GM21619 (cell line): ENCODE data around the gene ATP6V0E2.
A peak's percentile ranks its signal among the peaks of the same experiment; 100 is the strongest.
"Not testable (repeated sequence)": the region's sequence is repeated elsewhere in the genome, so short reads cannot be mapped to it uniquely, and the experiment has no call there.

Experiments
- ATAC-seq: cut with Tn5 transposase; IDR thresholded peaks from one replicate; pipeline ENCODE4 v1.9.1; 2021; ENCODE audit not compliant: unreplicated experiment

The ATP6V0E2 gene

DNA sequence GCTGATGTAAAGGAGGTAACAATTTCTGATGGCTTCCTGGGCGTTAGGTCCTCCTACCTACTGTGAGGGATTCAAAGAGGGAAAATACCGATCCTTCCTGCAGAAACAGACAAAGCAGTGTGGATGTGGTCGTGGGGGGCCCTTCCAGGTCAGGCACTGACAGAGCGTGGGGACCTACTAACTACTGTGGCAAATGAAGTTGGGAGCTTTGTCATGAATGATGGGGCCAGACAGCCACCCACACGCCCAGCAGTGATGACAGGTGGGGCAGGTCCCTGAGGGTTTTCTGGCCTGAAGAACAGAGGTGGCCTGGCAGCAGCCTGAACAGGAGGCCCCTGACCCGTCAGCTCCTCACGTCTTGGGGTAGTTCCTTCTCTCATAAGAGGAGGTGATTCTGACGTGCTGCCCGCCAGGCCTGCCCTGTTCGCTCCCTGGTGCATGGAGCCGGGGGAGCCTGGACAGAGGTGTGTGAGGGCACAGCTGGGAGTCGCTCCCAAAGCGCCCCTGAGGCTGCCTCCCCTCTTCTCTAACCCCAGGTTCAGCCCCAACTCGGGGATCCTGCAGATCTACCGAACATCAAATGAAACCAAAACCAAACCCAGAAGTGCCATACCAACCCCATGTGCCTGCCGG lies 4.2 kb downstream of the ATP6V0E2 start:
- ATAC-seq, result no peak

DNA sequence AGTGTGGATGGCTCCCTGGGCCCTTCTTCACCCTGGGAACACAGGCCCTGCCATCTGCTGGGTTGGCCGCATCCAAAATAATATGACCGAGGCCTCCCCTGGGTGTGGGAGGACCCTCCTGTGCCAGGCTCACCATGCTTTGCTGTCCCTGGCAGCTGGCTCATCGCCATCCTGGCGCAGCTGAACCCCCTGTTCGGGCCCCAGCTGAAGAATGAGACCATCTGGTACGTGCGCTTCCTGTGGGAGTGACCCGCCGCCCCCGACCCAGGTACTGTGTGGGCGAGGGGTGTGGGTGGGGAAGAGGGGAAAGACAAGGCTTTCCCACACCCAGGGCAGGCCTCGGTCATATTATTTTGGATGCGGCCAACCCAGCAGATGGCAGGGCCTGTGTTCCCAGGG lies 4.8 kb downstream of the ATP6V0E2 start:
- ATAC-seq, result no peak

DNA sequence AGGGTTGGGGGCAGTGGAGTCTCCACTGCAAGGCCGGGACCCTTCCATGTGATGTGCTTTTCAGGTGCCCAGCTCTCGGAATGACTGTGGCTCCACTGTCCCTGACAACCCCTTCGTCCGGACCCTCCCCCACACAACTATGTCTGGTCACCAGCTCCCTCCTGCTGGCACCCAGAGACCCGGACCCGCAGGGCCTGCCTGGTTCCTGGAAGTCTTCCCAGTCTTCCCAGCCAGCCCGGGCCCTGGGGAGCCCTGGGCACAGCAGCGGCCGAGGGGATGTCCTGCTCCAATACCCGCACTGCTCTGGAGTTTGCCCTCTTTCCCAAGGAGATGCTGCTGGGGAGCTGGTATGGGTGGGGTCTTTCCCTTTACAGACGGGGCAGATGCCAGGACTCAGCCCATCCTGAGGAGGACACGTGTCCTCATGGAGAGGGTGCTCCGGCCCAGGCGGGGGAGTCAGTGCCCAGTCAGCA lies 5.5 kb downstream of the ATP6V0E2 start:
- no peak for ATAC-seq

DNA sequence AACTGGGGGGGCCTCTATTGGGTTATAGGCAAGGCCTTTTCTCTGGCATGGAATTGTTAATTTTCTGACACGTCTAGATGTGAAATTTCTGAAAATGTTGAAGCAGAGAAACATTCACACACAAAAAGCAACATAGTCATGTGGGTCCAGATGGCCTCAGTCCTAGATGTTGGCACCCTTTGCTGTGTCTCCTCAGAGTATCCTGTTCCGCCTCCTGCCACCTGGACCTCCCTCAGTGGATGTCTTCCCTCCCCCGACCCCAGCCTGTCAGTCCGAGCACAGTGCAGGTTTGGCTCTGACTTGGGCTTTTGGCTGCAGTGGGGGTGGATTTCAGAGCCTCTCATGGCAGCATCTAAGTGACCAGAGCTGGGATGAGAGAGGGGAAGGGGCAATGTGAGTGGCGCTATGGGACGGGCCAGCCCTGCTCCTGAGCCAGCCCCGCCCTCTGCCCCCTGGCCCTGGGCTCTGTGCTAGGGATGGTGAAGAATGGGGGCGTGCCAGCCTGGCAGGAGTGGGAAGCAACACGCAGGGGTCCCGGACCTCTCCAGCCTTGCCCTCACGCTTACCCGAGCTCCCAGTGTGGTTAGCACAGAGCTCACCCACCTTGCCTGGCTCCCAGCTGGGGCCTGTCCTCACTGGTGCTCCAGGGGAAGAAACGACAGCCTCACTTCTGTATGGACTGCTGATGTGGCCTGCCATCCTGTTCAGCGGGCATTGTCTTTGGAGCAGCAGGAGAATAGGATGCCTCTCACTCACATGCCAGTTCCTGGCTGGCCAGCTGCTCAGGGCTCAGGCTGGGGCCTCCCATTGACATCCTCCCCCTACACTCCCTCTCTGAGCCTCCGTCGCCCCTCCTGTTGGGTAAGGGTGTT lies 6.2 kb downstream of the ATP6V0E2 start:
- no peak for ATAC-seq

DNA sequence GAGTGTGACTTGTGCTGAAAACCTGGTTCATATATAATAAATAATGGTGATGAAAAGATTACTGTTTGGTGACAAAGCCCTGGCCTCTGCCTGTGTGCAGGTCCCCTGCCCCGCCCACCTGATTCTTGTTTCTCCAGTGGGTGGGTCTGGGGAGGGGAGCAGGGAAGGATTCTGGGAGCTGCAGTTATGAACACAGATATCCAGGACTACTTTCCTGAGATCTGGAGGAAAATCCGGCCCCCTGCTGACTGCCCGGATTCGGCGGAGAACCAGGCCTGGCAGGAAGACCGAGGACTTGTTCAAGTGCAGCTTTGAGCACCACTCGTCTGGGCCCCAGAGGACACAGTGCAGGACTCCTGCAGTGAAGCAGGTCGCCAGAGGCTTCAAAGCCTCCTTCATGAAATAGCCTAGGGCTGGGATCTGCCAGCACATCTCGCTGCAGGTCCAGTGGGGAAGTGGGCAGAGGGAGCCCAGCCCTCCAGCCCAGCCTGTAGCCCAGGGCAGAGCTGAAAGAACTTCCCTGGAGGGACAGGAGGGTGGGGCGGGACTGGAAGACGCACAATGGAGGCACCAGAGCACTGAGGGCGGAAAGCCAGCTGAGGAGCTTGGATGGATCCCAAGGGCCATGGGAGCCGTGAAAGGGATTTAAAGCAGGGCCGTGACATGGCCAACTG lies 7.0 kb downstream of the ATP6V0E2 start:
- ATAC-seq, result no peak

DNA sequence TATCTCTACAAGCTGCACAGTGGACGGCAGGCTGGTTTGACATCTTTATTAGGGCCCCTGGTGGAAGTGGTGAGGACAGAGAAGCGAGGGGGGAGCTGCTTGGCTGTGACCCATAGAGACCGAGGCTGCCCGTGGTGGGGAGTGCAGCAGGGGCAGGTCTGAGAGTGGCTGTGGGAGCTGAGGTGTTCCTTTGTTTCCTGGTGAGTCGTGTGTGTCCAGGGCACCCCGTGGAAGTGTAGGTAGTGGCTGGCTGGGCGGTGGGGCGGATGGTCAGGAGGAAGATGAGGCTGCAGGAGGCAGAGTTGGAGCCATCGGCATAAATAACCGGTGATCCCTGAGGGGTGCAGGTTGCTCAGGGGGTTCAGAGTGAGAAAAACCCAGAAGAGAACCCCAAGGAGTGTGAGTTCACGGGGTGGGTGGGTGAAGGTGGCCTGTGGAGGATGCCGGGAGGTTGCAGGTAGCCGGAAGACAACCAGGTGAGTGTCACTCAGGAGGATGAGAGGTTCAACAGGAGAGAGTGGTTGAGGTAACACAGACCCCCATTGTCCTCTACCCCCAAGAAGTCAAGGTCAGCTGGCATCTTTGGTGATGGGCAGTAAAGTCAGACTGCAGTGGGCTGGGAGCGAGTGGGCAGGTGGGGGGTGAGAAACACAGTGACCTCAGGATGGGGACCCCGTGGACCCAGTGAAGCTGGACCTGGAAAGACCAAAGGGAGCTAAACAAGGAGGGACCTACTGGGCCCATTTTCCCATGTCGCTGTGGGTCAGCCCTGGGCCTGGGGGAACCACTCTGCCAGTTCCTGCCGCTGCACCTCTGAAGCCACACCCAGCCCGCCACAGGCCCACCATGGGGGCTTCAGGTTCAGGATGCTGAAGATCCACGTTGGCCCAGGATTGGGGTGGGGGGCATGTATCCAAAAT lies 7.8 kb downstream of the ATP6V0E2 start:
- ATAC-seq, result no peak

DNA sequence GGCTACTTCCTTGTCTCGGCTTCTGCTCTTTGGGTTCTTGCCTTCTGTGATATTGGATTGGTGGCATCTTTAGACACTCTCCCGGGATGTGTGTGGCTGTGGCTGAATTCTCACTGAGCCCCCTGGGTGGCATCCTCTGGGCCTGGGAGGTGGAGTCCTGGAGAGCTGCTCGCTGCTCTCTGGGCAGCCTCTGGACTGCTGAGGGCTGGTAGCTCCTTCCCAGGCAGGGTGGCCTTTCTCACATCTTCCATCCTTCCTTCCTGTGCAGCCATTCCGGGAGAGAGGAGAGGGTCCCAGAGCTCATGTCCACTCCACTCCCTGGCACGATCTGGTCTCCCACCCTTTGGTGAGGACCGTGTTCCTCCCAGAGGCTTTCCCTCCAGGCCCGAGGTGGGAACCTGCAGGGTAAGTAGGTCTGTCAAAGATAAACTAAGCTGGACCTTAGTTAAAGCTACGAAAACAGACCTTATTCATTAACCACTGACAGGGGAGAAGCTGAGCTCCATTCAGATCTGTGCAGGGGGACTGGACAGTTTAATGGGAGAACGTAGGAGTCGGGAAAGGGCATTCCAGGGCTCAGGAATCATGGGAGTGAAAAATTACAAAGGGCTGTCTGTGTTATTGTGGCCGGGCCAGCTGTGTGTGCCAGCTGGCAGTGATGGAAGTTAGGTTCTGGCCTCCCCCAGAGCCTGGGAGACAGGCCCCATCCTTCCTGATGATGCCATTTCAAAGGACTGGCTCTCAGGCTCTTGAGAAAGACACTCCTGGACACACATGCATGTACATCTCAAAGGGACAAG lies 8.7 kb downstream of the ATP6V0E2 start:
- ATAC-seq, result no peak

DNA sequence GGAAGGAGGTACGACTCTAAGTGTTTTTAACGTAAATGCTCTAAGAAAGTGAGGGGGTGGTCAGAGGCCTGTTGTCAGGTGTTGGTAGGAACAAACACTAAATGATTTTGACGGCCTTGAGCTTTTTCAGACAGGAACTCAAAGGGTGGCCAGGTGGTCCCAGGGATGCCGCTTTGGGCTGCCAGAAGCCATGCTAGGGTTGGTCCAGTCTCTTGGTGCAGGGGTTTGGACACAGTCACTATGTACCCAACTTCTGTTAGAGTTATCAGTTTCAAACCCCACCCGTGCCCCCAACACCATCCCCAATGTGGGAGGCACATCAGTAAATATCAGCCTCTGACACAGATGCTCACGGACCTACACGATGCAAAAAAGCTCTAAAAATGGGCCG lies 9.3 kb downstream of the ATP6V0E2 start:
- no peak for ATAC-seq

DNA sequence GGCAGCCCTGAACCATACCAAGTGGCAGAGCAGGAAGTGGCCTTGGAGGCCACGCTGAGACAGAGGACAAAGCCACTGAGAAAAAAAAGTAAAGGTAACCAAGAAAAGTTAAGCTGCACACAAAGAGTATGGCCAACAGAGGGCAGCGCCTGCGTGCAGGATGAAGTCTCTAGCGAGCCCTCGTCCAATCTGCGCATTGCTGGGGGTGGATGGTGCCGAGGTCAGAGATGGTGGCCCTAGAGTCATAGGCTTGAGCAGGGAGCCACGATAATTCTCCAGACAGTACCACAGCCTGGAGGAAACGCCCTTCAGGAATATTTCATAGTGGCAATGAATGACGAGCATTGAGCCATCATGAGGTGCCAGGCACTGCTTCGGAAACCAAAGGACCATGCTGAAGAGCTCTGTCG lies 9.7 kb downstream of the ATP6V0E2 start:
- peak; percentile 87 for ATAC-seq

DNA sequence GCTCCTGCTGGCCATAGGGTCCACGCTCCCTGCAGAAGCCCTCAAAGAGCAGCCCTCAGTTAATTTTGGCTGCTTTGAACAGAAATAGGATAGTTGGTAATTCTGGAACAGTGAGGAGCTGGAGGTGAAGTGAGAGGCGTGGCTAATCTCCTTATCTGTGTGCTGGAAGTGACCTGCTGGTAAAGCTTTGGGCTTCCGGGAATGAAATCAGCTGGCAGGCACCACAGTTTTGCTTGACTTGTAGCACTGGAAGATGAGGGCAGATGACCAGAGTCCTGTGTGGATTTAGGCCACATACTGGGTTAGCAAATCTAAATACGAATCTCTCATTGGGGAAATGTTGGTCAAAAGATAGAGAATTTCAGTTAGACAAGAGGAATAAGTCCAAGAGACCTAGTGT lies 10.2 kb downstream of the ATP6V0E2 start:
- ATAC-seq, result no peak

DNA sequence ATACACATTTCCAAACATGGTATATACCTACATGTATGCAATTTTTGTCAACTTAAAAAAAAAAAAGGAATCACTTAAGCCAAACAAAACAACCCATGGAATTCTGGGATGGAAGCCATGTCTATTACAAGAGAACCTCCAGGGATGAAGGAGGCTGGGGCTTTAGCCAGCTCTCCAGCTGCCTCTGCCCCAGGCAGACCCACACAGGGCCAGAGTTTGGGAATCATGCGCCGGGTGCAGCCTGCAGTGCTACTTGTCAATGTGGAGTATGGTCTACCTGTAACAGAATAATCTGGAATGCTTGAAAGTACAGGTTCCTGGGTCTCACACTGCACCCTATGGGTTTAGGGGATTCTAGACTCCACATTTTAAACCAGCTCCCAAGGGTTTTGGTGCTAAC lies 10.8 kb downstream of the ATP6V0E2 start:
- ATAC-seq, result no peak

DNA sequence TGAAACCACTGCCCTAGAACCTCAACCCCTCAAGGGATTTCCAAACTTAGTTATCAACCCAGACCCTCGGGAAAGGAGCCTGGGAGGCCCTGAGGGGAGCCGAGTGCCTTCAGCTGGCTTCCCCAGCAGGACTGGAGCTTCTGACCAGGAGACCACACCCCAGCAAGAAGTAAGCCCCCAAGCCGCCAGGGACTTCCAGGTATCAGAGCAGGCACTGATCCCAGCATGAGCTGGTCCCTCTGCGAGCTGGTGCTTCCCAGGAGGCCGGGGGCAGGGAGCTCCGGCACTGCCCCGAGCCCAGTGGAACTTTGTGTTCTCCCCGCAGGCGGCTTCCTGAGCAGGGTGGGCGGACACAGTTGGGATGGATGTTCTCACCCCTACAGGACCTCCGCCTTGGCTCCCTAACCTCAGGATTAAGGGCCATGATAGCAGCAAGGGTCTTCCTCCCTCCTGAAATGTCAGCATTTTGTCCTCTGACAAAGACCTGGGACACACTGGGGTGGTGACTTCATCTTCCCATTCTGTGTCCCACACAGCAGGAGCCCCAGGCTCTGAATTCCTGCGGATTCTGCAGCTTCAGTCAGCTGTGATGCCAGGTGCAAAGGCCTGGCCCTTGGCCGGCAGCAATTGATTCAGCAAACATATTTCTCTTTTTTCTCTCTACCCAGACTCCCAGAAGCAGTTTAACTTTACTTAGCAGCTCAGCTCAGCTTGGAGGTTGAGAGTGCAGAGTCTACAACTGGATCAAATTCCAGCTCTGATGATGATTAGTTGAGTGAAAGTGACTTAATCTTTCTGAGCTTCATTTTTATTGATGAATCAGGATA lies 11.6 kb downstream of the ATP6V0E2 start:
- ATAC-seq, result no peak

DNA sequence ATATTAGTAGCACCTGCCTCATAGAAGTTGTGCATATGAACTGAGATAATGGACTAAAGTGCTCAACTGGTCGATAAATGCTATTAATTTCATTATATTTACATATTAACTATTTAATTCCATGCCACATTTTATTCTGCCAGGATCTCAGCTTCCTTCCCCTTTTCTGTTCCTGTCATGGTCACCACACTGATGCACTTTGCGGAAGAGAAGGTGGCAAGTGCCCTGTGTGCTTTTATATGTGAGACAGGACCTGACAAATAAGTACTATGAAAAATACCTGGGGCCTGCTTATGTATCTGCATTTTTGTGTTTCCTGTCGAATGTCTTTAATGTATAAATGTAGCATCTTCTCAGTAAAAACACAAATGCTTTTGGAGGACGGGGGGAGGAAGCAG lies 12.2 kb downstream of the ATP6V0E2 start:
- ATAC-seq, result no peak

DNA sequence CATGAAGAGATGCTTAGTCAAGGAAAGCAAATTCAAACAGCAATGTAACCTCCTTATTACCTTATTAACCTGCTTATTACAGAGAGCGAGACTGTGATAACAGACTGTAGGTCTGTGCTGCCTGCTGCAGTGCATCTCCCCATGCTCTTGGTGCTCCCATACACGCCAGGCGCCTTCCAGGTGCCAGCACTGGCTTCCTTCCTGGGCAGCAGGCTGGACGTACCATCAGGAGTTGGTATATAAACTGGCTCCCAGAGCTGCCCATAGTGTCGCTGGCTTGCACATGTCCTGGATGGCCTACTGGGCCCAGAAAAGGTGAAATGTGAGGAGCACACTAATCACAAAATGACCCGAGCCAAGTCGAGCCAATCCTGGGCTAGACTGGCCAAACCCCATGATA lies 13.5 kb downstream of the ATP6V0E2 start:
- no peak for ATAC-seq

DNA sequence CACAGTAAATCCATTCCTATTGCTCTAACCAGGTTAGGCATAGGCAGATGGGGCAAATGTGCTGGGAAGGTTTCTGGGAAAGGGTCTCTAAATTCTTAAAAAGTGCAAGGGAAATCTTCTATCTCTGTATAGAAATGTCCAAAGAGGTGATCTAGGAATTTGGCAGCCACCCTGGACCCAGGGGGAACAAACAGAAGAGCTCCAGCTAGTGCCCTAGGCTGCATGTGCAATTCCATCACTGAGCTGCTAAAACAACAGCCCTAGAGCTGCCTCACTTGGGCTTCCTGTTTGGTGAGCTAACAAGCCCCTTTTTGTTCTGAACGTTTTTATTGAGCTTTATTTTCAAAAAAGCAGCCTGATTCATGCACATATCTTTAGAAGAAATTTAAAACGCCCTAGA lies 16.9 kb downstream of the ATP6V0E2 start:
- ATAC-seq, result not testable (repeated sequence)

DNA sequence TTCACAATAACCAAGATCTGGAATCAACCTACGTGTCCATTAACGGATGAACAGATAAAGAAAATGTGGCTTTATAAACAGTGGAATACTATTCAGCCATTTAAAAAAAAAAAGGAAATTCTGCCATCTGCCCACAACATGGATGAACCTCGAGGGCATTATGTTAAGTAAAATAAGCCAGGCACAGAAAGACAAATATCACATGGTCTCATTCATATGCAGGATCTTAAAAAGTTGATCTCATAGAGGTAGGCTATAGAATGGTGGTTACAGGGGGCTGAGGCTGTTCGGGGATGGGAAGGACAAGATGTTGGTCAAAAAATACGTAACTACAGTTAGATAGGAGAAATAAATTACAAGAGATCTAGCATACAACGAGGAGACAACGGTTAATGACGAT lies 21.2 kb downstream of the ATP6V0E2 start:
- ATAC-seq, result not testable (repeated sequence)

DNA sequence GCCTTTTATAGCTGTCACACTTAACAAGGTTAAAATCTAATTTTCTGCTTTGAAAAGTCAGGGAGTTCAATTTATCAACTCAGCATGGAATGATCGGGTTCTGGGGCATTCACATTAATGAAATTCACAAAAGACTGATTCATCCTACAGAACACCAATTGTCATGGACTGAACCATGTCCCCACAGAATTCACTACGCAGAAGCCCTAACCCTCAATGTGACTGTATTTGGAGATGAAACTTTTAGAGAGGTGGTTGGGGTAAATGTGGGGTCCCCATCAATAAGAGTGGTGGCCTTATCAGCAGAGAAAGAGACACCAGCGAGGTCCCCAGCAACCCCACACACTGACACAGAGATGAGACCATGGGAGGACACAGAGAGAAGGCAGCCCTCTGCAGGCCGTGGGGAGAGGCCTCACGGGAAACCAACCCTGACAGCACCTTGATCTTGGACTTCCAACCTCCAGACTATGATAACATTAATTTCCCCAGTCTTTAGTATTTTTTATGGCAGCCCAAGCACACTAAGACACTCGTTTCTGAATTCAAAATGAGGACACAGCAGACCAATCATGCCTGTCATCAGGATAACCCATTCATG lies 34.1 kb downstream of the ATP6V0E2 start:
- ATAC-seq, result not testable (repeated sequence)

DNA sequence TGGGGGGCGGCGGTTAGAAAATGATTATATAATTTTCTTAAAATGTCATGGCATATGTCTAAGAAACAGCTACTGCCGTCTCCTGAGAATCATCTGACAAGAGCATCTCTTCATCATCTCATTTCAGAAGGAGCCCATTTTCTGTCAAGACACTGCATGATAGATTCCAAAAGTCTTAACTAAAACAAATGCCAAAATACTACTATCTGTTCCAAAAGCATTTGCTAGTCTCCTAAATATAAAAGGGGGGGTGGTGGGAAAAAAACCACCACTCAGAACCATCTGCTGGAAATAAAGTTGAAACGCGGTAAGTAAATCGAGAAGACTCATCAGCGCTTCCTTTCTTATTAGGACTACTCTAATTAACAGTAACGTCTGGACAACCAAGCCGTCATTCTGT lies 36.5 kb downstream of the ATP6V0E2 start:
- ATAC-seq, result not testable (repeated sequence)

DNA sequence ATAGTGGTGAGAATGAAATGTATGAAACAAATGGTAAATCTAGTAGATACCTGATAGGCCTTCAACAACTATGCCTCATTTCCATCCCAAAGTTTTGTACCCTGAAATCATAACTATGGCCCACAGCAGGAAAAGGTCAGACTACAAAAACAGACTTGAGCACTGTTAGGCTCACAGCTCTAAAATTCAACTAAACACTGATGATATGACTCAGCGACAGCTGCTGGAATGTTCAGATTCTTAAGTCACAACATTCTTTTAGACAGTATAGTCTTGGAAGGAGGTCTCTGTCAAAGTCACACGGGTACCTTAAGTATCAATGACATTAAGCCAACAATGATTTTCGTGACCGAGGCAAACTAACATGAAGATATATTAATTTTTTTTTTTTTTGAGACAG lies 38.4 kb downstream of the ATP6V0E2 start:
- not testable (repeated sequence) for ATAC-seq
